Fibroblast of gingiva (primary cell): ENCODE measurements around the gene POU6F2.
A peak's percentile ranks its signal among the peaks of the same experiment; 100 is the strongest.
"Not testable (repeated sequence)": the region's sequence is repeated elsewhere in the genome, so short reads cannot be mapped to it uniquely, and the experiment has no call there.

ENCODE experiments used
- DNase-seq: peaks from one replicate; pipeline ENCODE4 v3.0.0-alpha.2; 2011; ENCODE audit warnings: low read depth

Gene POU6F2

GRCh38 chr7:38977685-38978084 lies at the start of gene POU6F2:
TSS of gene POU6F2 (plus strand) at chr7:38977909. CDS start at chr7:38977954, 45 bp downstream.
- no peak for DNase-seq

GRCh38 chr7:38928506-38928905 lies 49.2 kb upstream of the POU6F2 start:
- no peak for DNase-seq

DNA sequence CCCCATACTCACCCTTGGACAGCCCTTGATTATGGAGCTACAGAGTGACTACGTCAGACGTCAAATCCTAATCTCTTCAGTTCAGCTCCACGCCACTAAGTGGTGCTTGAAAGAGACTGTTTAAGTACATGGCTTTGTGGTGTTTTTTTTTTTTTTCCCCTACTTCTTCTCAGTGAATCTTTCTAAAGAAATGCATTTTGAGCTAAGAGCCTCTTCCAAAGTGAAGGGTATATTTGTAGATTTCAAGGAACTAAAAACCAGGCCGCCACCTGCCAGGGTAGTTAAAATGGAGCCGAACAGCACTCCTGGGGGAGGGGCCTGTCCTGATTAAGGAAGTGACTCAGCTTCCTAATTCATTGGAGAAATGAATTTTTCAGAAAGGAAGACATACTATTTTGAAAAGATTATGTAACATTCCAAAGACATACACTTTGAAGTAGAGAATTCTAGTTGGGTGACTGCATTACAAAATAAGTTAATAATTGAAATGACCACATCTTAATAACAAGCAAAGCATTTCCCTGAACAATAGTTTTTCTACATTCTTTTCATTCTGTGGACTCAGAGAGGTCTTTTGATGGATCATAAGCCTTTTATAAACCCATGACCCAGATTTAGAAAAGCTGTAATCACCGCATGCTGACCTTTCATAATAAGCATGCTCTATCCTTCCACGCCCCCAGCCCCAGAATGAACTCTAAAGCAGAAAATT lies 48.1 kb upstream of the POU6F2 start:
- DNase-seq, result no peak

DNA sequence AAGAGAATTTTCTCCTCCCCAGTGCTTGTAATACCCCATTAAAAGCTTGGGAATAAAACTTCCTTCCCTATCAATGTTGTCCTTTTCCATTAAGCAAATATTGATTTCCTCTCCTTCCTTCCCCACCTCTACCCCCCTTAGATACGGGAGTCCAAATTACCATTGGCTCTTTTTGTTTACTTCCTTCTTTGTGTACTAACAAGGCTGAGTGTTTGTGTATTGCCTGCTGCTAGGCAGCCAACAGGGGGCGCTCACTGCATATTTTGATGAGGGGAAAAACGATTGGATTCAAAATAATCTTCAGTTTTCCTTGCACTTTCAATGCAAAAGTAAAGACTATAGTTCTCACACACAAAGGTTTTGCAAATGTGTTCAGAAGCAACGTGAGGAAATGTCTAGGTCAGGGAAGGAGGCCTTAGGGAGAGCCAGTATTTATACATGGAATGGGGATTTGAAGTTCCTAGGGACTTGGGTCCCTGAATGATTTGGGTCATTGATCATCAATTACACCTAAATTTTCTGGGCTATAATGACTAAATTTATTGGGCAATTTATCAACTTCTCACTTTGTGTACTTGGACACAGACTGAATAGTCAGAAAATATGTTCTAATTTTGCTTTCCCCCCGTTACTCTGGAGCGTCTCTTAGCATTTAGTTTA lies 45.1 kb upstream of the POU6F2 start:
- peak; percentile 37 for DNase-seq

DNA sequence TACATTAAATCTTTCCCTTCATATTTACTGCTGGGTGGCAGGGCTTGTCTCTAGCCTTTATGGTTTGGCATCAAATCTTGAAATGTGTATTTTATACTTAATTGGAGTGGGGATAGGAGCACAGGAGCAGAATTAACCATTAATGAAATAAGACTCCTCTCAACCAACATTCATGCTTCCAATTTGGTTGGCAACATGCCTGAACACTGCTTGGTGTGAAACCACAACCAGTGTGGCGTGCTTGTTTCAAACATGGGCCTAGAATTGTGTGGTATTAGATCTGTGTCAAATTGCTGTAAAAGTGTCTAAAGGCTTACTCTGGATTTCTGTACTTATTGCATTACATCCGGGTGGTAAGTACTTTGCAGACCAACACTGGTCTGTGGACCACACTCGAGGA lies 43.7 kb upstream of the POU6F2 start:
- DNase-seq, result no peak

- DNase-seq, result no peak
These were observed 43.2 kb upstream of the POU6F2 start for GRCh38 chr7:38934536-38934935.

DNA sequence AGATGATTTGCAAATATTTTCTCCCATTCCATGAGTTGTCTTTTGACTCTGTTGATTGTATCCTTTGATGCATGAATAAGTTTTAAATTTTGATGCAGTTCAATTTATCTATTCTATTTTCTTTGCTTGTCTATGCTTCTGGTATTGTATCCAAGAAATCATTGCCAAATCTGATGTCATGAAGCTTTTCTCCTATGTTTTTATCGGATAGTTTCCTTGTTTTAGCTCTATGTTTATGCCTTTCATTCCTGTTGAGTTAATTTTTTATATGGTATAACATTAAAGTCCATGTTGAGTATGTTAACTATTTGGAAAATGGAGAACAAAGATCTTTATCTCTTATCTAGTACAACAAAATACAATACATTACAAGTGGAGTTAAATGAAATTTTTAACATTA lies 41.1 kb upstream of the POU6F2 start:
- no peak for DNase-seq

- DNase-seq, result peak; percentile 28
These were observed 39.7 kb upstream of the POU6F2 start for GRCh38 chr7:38938001-38938485.

DNA sequence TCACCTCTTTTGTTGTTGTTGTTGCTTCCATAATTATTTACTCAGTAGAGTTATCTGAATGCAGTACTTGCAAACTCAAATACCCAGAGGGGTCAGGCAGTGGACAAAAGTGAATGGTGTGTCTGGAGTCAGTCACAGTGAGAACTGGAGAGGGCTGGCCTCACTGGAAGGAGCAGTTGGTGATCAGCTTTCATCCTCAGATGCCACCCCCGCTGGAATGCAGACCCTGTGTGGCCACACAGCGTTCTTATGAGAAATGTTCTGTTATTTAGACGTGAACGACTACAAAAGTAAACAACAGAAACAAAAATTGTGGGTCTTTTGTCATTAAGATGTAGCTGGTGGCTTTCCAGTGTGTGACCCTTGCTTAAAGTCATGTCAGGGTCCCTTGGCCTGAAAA lies 39.1 kb upstream of the POU6F2 start:
- no peak for DNase-seq

- DNase-seq, result no peak
These were observed 36.9 kb upstream of the POU6F2 start for GRCh38 chr7:38940774-38941173.

- DNase-seq, result no peak
These were observed 35.2 kb upstream of the POU6F2 start for GRCh38 chr7:38942431-38943051.

- not testable (repeated sequence) for DNase-seq
These were observed 30.2 kb upstream of the POU6F2 start for GRCh38 chr7:38947541-38947940.

GRCh38 chr7:38950309-38950708 lies 27.4 kb upstream of the POU6F2 start:
- DNase-seq, result peak; percentile 18

- no peak for DNase-seq
These were observed 26.5 kb upstream of the POU6F2 start for GRCh38 chr7:38951213-38951612.

- no peak for DNase-seq
These were observed 24.5 kb upstream of the POU6F2 start for GRCh38 chr7:38953227-38953626.

DNA sequence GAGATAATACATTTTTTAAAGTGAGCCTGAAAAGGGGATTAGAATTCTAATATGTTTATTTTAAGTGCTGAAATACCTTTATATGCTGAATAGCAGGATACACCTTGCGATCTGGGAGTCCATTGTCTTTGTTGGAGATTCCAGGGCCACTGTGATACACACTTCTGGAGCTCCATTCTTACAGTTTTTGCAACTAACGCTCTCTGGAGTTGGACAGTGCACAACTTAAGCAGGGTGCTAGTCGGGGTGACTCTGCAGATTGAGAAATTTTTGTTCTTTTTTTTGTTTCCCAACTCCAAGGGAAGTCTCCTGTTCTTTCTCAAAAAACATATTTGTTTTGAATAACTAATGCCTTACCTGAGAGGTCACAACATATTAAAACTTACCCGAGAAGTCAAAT lies 23.7 kb upstream of the POU6F2 start:
- DNase-seq, result no peak

GRCh38 chr7:38955892-38956291 lies 21.8 kb upstream of the POU6F2 start:
- no peak for DNase-seq

DNA sequence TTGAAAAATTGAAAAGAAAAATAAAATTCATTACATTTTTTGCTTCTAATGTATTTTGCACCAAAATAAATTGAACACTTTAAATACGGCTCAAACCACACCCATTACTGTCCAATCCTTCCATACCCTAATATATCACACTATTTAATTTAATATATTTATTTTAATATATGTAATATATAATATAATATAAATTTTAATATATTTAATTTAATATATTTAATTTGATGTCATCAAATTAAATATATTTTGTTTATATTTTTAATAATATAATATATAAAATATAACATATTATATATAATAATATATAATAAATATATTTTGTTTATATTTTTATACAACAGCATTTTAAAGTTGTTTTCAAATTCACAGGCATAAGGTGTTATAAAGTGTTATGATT lies 15.7 kb upstream of the POU6F2 start:
- no peak for DNase-seq

- no peak for DNase-seq
These were observed 12.8 kb upstream of the POU6F2 start for GRCh38 chr7:38964921-38965320.

GRCh38 chr7:38973760-38974159 lies 3.9 kb upstream of the POU6F2 start:
- DNase-seq, result no peak

DNA sequence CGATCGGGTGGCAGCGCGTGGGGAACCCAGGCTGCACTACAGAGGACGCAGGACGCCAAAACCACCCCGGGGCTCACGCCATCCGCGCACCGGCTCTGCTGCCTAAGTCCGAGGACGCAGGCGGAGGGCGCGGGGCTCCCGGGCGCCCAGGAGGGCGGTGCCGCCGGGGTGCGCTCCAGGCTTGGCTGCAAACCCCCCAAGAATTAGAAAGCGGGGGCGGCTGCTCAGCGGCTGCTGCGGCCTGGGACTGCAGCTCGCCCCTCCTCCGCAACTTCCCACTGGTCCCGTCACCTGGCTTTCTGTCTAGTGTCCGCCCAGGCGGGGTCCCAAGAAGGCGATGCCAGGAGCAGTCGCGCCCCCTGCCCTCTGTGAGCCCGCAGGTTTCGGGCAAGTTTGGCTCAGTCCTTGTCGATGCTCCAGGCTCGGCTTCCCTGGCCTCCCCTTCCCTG lies 1.7 kb upstream of the POU6F2 start:
- no peak for DNase-seq

DNA sequence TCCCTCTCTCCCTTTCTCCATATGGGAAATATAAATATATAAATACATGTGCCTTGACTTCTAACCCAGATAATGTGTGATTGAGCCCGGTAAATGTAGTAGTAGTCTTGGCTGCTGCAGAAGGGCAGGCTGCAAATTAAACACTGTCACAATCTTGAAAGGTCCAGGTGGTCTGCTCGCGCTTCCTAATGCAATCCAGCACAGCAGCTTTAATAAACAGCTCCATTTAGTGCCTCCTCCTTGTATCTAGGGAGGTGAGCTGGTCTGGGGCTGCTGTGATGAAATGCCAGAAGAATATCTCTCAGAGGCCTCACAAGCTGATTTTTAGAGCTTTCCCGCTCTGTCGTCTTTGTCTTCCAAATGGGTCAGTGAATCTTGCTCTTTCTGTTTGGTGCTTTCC lies 782 bp downstream of the POU6F2 start:
- no peak for DNase-seq

- no peak for DNase-seq
These were observed 14.5 kb downstream of the POU6F2 start for GRCh38 chr7:38992203-38992602.
